Liver (tissue), 9 donors: ENCODE measurements around the gene ORC3. TPM values are rescaled to one million over a fixed set of nuclear protein-coding genes. Genes with fewer than 3 reads are reported as not detected.

ENCODE experiments used
- DNase-seq: peaks from one replicate; pipeline ENCODE4 v3.0.0-alpha.2; 2017; ENCODE audit warnings: low spot score
- H3K27ac ChIP-seq, 2 donors: one replicate each; pipeline ENCODE4 v1.7.0; 2013; ENCODE audit warnings: inconsistent platforms in 2 of 2, low read length in 2 of 2, control low read depth in 1 of 2, low read depth in 1 of 2, mild to moderate bottlenecking in 1 of 2
- H3K27me3 ChIP-seq, 4 donors: one replicate each; pipeline versions ENCODE4 v1.6.1 to v1.7.0; 2013; ENCODE audit warnings: low read length in 3 of 4, inconsistent platforms in 1 of 4, mild to moderate bottlenecking in 1 of 4, moderate library complexity in 1 of 4; ENCODE audit not compliant: control insufficient read depth in 4 of 4, insufficient read depth in 4 of 4
- H3K36me3 ChIP-seq, 4 donors: one replicate each; pipeline versions ENCODE4 v1.6.1 to v1.7.0; 2013; ENCODE audit warnings: low read length in 3 of 4, mild to moderate bottlenecking in 3 of 4, low read depth in 1 of 4, moderate library complexity in 1 of 4; ENCODE audit not compliant: control insufficient read depth in 4 of 4, insufficient read depth in 3 of 4
- H3K4me1 ChIP-seq, 4 donors: one replicate each; pipeline versions ENCODE4 v1.6.1 to v1.7.0; 2013; ENCODE audit warnings: low read length in 3 of 4, mild to moderate bottlenecking in 3 of 4, moderate library complexity in 1 of 4; ENCODE audit not compliant: control insufficient read depth in 4 of 4, insufficient read depth in 4 of 4
- H3K4me3 ChIP-seq, 3 donors: one replicate each; pipeline versions ENCODE4 v1.6.1 to v1.7.0; 2013; ENCODE audit warnings: low read length in 3 of 3, control low read depth in 1 of 3, low read depth in 1 of 3, mild to moderate bottlenecking in 1 of 3
- H3K9ac ChIP-seq, 2 donors: one replicate each; pipeline ENCODE4 v1.7.0; 2013; ENCODE audit warnings: low read length in 2 of 2, mild to moderate bottlenecking in 2 of 2, moderate library complexity in 2 of 2, control low read depth in 1 of 2, low read depth in 1 of 2
- H3K9me3 ChIP-seq, 4 donors: one replicate each; pipeline versions ENCODE4 v1.6.1 to v1.7.0; 2013; ENCODE audit warnings: low read length in 3 of 4; ENCODE audit not compliant: control insufficient read depth in 4 of 4
- EGR1 ChIP-seq, 2 donors: IDR thresholded peaks; 2 replicates each; pipeline ENCODE4 v1.6.1; 2016 to 2018; ENCODE audit warnings: antibody characterized with exemption in 2 of 2, low read depth in 2 of 2
- HNF4A ChIP-seq, 2 donors: conservative IDR thresholded peaks; 2 replicates each; pipeline ENCODE4 v1.6.1; 2016; ENCODE audit warnings: antibody characterized with exemption in 2 of 2, mild to moderate bottlenecking in 2 of 2
- HNF4G ChIP-seq: IDR thresholded peaks from 2 replicates; pipeline ENCODE4 v1.6.1; 2016; ENCODE audit warnings: antibody characterized with exemption
- JUND ChIP-seq, 2 donors: IDR thresholded peaks; 2 replicates each; pipeline ENCODE4 v1.6.1; 2016; ENCODE audit warnings: antibody characterized with exemption in 2 of 2
- NR2F2 ChIP-seq: IDR thresholded peaks from 2 replicates; pipeline ENCODE4 v1.6.1; 2016; ENCODE audit warnings: antibody characterized with exemption
- RAD21 ChIP-seq, 2 donors: IDR thresholded peaks; 2 replicates each; pipeline ENCODE4 v1.6.1; 2016; ENCODE audit warnings: antibody characterized with exemption in 2 of 2, mild to moderate bottlenecking in 2 of 2
- RXRA ChIP-seq, 2 donors: IDR thresholded peaks; 2 replicates each; pipeline ENCODE4 v1.6.1; 2017 to 2018; ENCODE audit warnings: antibody characterized with exemption in 2 of 2, mild to moderate bottlenecking in 1 of 2
- SP1 ChIP-seq: IDR thresholded peaks from 2 replicates; pipeline ENCODE4 v1.6.1; 2018; ENCODE audit warnings: antibody characterized with exemption, mild to moderate bottlenecking
- TAF1 ChIP-seq: conservative IDR thresholded peaks from 2 replicates; pipeline ENCODE4 v1.6.1; 2016; ENCODE audit warnings: antibody characterized with exemption, mild to moderate bottlenecking
- YY1 ChIP-seq: IDR thresholded peaks from 2 replicates; pipeline ENCODE4 v1.6.1; 2016; ENCODE audit warnings: antibody characterized with exemption, mild to moderate bottlenecking
- WGBS: extraction: QIAGEN DNeasy Blood & Tissue Kit; methylation state at CpG from one replicate; pipeline ENCODE4 v1.1.7; 2013; 5-methylcytosine and 5-hydroxymethylcytosine counted together
- polyA plus RNA-seq, 2 donors: library from polyadenylated mRNA; stranded (reverse) in 1 of 2; unstranded in 1 of 2; fragments of 200-250 nt in 1 of 2; fragments of >200 nt in 1 of 2; fragmentation: Nextera tagmentation in 1 of 2; extraction: Ambion mirVana in 1 of 2; gene quantifications; one replicate each; pipeline versions ENCODE4 v1.2.1 to v1.2.3, GENCODE V29; 2013 to 2015
- total RNA-seq, 2 donors: library from RNA; depleted of rRNA; stranded (reverse); fragments of >200 nt; gene quantifications; one replicate each; pipeline ENCODE4 v1.2.3, GENCODE V29; 2014
- TF ChIP-seq, protein P1 (sequence below): IDR thresholded peaks from 2 replicates; pipeline ENCODE4 v1.6.1; 2016; ENCODE audit warnings: antibody characterized with exemption
- TF ChIP-seq, protein P2 (sequence below): fragments of 150-350 bp; IDR thresholded peaks from 2 replicates; pipeline ENCODE4 v1.5.1; 2017; ENCODE audit warnings: improper control_type of control experiment, low read depth, low read length; ENCODE audit not compliant: missing input control
- TF ChIP-seq, protein P3 (sequence below): IDR thresholded peaks from 2 replicates; pipeline ENCODE4 v1.6.1; 2016; ENCODE audit warnings: antibody characterized with exemption
- TF ChIP-seq, protein P4 (sequence below): IDR thresholded peaks from 2 replicates; pipeline ENCODE4 v1.6.1; 2016; ENCODE audit warnings: antibody characterized with exemption
- donor health status: healthy.
- donor health status: healthy.
- donor health status: healthy.
- donor health status: healthy.
- donor health status: healthy.

Gene ORC3
- total and polyA plus RNA-seq, 4 donors, result 5.2 to 14.5 (median 10.5) TPM

DNA sequence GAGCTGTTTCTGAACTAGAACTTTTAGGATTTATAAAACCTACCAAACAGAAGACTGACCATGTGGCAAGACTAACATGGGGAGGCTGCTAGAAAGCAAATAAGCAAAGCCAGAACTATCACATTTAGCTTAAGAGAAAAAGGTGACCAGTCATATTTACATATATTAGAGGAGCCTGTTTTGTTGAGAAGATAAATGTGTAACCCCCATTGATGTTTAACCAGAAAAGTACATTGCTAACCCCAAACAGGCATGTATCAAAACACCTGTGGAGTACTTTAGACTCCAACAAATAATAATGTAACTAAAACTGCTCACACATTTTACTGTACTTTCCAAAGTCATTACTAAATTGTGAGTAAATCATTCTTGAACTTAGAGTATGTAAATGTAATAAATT is 77.1 kb downstream of the ORC3 start:
- Histone ChIP-seq H3K4me3 (no peak overlapping the region), H3K27me3 (no peaks in the 10 kb centered on the region), H3K9me3 (no peaks in the 10 kb centered on the region), H3K9ac (peak overlapping the region in 1 of 2 donors; percentile 16), H3K36me3 (no peaks in the 10 kb centered on the region), H3K4me1 (peaks cover 11 to 35% (median 21%) of the 10 kb centered on the region in 4 donors), H3K27ac (peak overlapping the region; percentile 69 to 72)
- no peak for TF ChIP-seq YY1
- TF ChIP-seq, protein P1, sequence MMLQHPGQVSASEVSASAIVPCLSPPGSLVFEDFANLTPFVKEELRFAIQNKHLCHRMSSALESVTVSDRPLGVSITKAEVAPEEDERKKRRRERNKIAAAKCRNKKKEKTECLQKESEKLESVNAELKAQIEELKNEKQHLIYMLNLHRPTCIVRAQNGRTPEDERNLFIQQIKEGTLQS, result no peak
- TF ChIP-seq, protein P2, sequence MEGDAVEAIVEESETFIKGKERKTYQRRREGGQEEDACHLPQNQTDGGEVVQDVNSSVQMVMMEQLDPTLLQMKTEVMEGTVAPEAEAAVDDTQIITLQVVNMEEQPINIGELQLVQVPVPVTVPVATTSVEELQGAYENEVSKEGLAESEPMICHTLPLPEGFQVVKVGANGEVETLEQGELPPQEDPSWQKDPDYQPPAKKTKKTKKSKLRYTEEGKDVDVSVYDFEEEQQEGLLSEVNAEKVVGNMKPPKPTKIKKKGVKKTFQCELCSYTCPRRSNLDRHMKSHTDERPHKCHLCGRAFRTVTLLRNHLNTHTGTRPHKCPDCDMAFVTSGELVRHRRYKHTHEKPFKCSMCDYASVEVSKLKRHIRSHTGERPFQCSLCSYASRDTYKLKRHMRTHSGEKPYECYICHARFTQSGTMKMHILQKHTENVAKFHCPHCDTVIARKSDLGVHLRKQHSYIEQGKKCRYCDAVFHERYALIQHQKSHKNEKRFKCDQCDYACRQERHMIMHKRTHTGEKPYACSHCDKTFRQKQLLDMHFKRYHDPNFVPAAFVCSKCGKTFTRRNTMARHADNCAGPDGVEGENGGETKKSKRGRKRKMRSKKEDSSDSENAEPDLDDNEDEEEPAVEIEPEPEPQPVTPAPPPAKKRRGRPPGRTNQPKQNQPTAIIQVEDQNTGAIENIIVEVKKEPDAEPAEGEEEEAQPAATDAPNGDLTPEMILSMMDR, result no peak
- TF ChIP-seq, protein P3, sequence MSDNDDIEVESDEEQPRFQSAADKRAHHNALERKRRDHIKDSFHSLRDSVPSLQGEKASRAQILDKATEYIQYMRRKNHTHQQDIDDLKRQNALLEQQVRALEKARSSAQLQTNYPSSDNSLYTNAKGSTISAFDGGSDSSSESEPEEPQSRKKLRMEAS, result no peak
- TF ChIP-seq, protein P4, sequence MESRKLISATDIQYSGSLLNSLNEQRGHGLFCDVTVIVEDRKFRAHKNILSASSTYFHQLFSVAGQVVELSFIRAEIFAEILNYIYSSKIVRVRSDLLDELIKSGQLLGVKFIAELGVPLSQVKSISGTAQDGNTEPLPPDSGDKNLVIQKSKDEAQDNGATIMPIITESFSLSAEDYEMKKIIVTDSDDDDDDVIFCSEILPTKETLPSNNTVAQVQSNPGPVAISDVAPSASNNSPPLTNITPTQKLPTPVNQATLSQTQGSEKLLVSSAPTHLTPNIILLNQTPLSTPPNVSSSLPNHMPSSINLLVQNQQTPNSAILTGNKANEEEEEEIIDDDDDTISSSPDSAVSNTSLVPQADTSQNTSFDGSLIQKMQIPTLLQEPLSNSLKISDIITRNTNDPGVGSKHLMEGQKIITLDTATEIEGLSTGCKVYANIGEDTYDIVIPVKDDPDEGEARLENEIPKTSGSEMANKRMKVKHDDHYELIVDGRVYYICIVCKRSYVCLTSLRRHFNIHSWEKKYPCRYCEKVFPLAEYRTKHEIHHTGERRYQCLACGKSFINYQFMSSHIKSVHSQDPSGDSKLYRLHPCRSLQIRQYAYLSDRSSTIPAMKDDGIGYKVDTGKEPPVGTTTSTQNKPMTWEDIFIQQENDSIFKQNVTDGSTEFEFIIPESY, result no peak
- no peak for TF ChIP-seq TAF1
- TF ChIP-seq RAD21 (IDR thresholded peaks at IDR 0.05), result no peak
- no peak for DNase-seq

DNA sequence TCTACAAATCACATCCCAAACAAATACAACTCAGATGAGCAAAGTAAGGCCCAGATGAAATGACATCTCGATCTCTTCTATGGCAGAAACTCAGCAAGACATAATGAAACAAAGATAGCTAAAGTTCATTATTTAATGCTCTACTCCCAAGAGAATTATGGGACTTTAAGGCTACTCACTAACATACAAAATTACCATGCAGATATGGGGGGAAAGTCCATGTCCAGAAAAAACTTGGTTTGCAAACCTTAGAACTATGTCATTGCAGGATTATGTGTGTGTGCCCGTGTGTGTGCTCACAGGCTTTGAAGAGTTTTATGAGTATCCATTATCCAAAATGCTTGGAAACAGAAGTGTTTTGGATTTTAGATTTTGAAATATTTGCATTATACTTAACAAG is 78.1 kb downstream of the ORC3 start:
- WGBS, result 42% methylated on average over 2 of the region's 2 CpGs
- H3K27ac ChIP-seq, result peak overlapping the region; percentile 69 to 72
- no peak for DNase-seq
- no peak overlapping the region for H3K4me3 ChIP-seq
- no peaks in the 10 kb centered on the region for H3K27me3 ChIP-seq
- TF ChIP-seq HNF4A (conservative IDR thresholded peaks at IDR 0.05), result peak; percentile 44 to 49
- no peak for TF ChIP-seq EGR1 (IDR thresholded peaks at IDR 0.05; ENCODE audit: low read depth in 2 of 2)
- TF ChIP-seq NR2F2, result no peak
- no peak for TF ChIP-seq HNF4G
- peak; percentile 35 for TF ChIP-seq SP1
- no peak for TF ChIP-seq RAD21 (IDR thresholded peaks at IDR 0.05)
- TF ChIP-seq, protein P4, result no peak
- peak; percentile 24 for TF ChIP-seq YY1
- no peak for TF ChIP-seq JUND (IDR thresholded peaks at IDR 0.05)
- peak in 1 of 2 donors; percentile 12 for TF ChIP-seq RXRA (IDR thresholded peaks at IDR 0.05)
- peaks cover 11 to 42% (median 28%) of the 10 kb centered on the region in 4 donors for H3K4me1 ChIP-seq
- H3K9me3 ChIP-seq, result no peaks in the 10 kb centered on the region
- no peak overlapping the region for H3K9ac ChIP-seq
- H3K36me3 ChIP-seq, result no peaks in the 10 kb centered on the region
